ENCODE measurements around the gene PLA2G2C. TPM values are rescaled to one million over a fixed set of nuclear protein-coding genes. Genes with fewer than 3 reads are reported as not detected.
"Not testable (repeated sequence)": the region's sequence is repeated elsewhere in the genome, so short reads cannot be mapped to it uniquely, and the experiment has no call there.

The PLA2G2C gene
- total RNA-seq, 2 experiments from 2014 or later = not detected

GRCh38 chr1:20137604-20138003 is 48.7 kb downstream of the PLA2G2C start:
- Mint-ChIP-seq H3K27ac (no peak overlapping the region), H3K36me3 (no peaks in the 10 kb centered on the region), H3K4me1 (no peaks in the 10 kb centered on the region), H3K4me3 (no peak overlapping the region), H3K27me3 (peaks cover 22% of the 10 kb centered on the region), H3K9me3 (no peaks in the 10 kb centered on the region)
- no peak for ATAC-seq (ENCODE audit: low read depth)
- DNase-seq = no peak
- POLR2A ChIA-PET = no interaction called here

GRCh38 chr1:20137055-20137454 is 49.3 kb downstream of the PLA2G2C start:
- no peaks in the 10 kb centered on the region for H3K36me3 Mint-ChIP-seq

GRCh38 chr1:20136249-20136648 is 50.1 kb downstream of the PLA2G2C start:
- no peak for DNase-seq
- no peak overlapping the region for H3K27ac Mint-ChIP-seq
- H3K9me3 Mint-ChIP-seq = peaks cover 4% of the 10 kb centered on the region
- H3K36me3 Mint-ChIP-seq = no peaks in the 10 kb centered on the region
- no peak for ATAC-seq (ENCODE audit: low read depth)
- POLR2A ChIA-PET = no interaction called here
- peaks cover 29% of the 10 kb centered on the region for H3K27me3 Mint-ChIP-seq
- no peaks in the 10 kb centered on the region for H3K4me1 Mint-ChIP-seq
- H3K4me3 Mint-ChIP-seq = no peak overlapping the region

More at GRCh38 chr1:20137055-20137454, 49.3 kb downstream of the PLA2G2C start:
- Mint-ChIP-seq H3K4me3 (no peak overlapping the region), H3K27ac (no peak overlapping the region), H3K9me3 (no peaks in the 10 kb centered on the region), H3K27me3 (peaks cover 26% of the 10 kb centered on the region), H3K4me1 (no peaks in the 10 kb centered on the region)
- ATAC-seq (ENCODE audit: low read depth) (no peak), DNase-seq (no peak)
- POLR2A ChIA-PET = no interaction called here

GRCh38 chr1:20134995-20135394 is 51.3 kb downstream of the PLA2G2C start:
- H3K4me1 Mint-ChIP-seq = no peaks in the 10 kb centered on the region
- H3K27me3 Mint-ChIP-seq = peaks cover 29% of the 10 kb centered on the region
- POLR2A ChIA-PET = no interaction called here
- no peak overlapping the region for H3K27ac Mint-ChIP-seq
- no peak overlapping the region for H3K4me3 Mint-ChIP-seq
- no peaks in the 10 kb centered on the region for H3K36me3 Mint-ChIP-seq
- H3K9me3 Mint-ChIP-seq = peaks cover 4% of the 10 kb centered on the region
- DNase-seq = no peak
- ATAC-seq (ENCODE audit: low read depth) = no peak

GRCh38 chr1:20130518-20130917 is 55.8 kb downstream of the PLA2G2C start:
- H3K4me3 Mint-ChIP-seq; ATAC-seq (ENCODE audit: low read depth); H3K4me1 Mint-ChIP-seq; DNase-seq; POLR2A ChIA-PET; H3K9me3 Mint-ChIP-seq; H3K36me3 Mint-ChIP-seq; H3K27ac Mint-ChIP-seq: not testable (repeated sequence)
- H3K27me3 Mint-ChIP-seq = peaks cover 17% of the 10 kb centered on the region

- POLR2A ChIA-PET = no interaction called here
- H3K27ac Mint-ChIP-seq = no peak overlapping the region
- DNase-seq (no peak), ATAC-seq (ENCODE audit: low read depth) (no peak)
- H3K4me3 Mint-ChIP-seq = no peak overlapping the region
- peaks cover 3% of the 10 kb centered on the region for H3K9me3 Mint-ChIP-seq
- H3K36me3 Mint-ChIP-seq = no peaks in the 10 kb centered on the region
- H3K27me3 Mint-ChIP-seq = peaks cover 15% of the 10 kb centered on the region
- no peaks in the 10 kb centered on the region for H3K4me1 Mint-ChIP-seq
These were observed 59.4 kb downstream of the PLA2G2C start for GRCh38 chr1:20126806-20127440.

- Mint-ChIP-seq H3K9me3 (no peaks in the 10 kb centered on the region), H3K36me3 (no peaks in the 10 kb centered on the region), H3K27me3 (peaks cover 14% of the 10 kb centered on the region), H3K4me1 (no peaks in the 10 kb centered on the region), H3K27ac (no peak overlapping the region), H3K4me3 (no peak overlapping the region)
- POLR2A ChIA-PET = no interaction called here
- ATAC-seq (ENCODE audit: low read depth) = no peak
- no peak for DNase-seq
These were observed 60.1 kb downstream of the PLA2G2C start for GRCh38 chr1:20126041-20126805.

- POLR2A ChIA-PET = no interaction called here
- Mint-ChIP-seq H3K27ac (no peak overlapping the region), H3K27me3 (peaks cover 14% of the 10 kb centered on the region), H3K9me3 (no peaks in the 10 kb centered on the region), H3K4me1 (no peaks in the 10 kb centered on the region), H3K4me3 (no peak overlapping the region), H3K36me3 (no peaks in the 10 kb centered on the region)
- ATAC-seq (ENCODE audit: low read depth) = no peak
- DNase-seq = no peak
These were observed 61.2 kb downstream of the PLA2G2C start for GRCh38 chr1:20125100-20125499.

GRCh38 chr1:20124456-20125057 is 61.8 kb downstream of the PLA2G2C start:
- no peak for ATAC-seq (ENCODE audit: low read depth)
- H3K27ac Mint-ChIP-seq = no peak overlapping the region
- H3K36me3 Mint-ChIP-seq = no peaks in the 10 kb centered on the region
- POLR2A ChIA-PET = no interaction called here
- no peak overlapping the region for H3K4me3 Mint-ChIP-seq
- peaks cover 14% of the 10 kb centered on the region for H3K27me3 Mint-ChIP-seq
- no peaks in the 10 kb centered on the region for H3K4me1 Mint-ChIP-seq
- no peak for DNase-seq
- H3K9me3 Mint-ChIP-seq = no peaks in the 10 kb centered on the region

- no peaks in the 10 kb centered on the region for H3K36me3 Mint-ChIP-seq
- H3K4me1 Mint-ChIP-seq = no peaks in the 10 kb centered on the region
- DNase-seq = no peak
- H3K4me3 Mint-ChIP-seq = no peak overlapping the region
- peaks cover 14% of the 10 kb centered on the region for H3K27me3 Mint-ChIP-seq
- ATAC-seq (ENCODE audit: low read depth) = no peak
- no peak overlapping the region for H3K27ac Mint-ChIP-seq
- POLR2A ChIA-PET = no interaction called here
- no peaks in the 10 kb centered on the region for H3K9me3 Mint-ChIP-seq
These were observed 62.4 kb downstream of the PLA2G2C start for GRCh38 chr1:20123722-20124455.

- H3K36me3 Mint-ChIP-seq = no peaks in the 10 kb centered on the region
- ATAC-seq (ENCODE audit: low read depth) = no peak
- POLR2A ChIA-PET = no interaction called here
These were observed 65.5 kb downstream of the PLA2G2C start for GRCh38 chr1:20120796-20121195.

GRCh38 chr1:20119347-20119746 is 67.0 kb downstream of the PLA2G2C start, which contains the start of gene PLA2G2D:
Gene PLA2G2D (minus strand): TSS chr1:20119536. CDS start chr1:20119498, 38 bp downstream.
- ATAC-seq (ENCODE audit: low read depth) (no peak), DNase-seq (no peak)
- Mint-ChIP-seq H3K4me3 (no peak within 1 kb of the TSS), H3K27me3 (peaks cover 18% of the 10 kb centered on the region), H3K9me3 (no peaks in the 10 kb centered on the region), H3K27ac (no peak within 1 kb of the TSS), H3K36me3 (no peaks in the 10 kb centered on the region), H3K4me1 (no peaks in the 10 kb centered on the region)
- POLR2A ChIA-PET = no interaction called here

More at GRCh38 chr1:20120796-20121195, 65.5 kb downstream of the PLA2G2C start:
- no peak overlapping the region for H3K27ac Mint-ChIP-seq
- no peak overlapping the region for H3K4me3 Mint-ChIP-seq
- H3K27me3 Mint-ChIP-seq = peaks cover 22% of the 10 kb centered on the region
- no peaks in the 10 kb centered on the region for H3K4me1 Mint-ChIP-seq
- no peaks in the 10 kb centered on the region for H3K9me3 Mint-ChIP-seq
- no peak for DNase-seq

GRCh38 chr1:20117236-20117635 is 69.1 kb downstream of the PLA2G2C start:
- H3K27me3 Mint-ChIP-seq = peaks cover 14% of the 10 kb centered on the region
- no peak overlapping the region for H3K4me3 Mint-ChIP-seq

More at GRCh38 chr1:20117236-20117635, 69.1 kb downstream of the PLA2G2C start:
- Mint-ChIP-seq H3K27ac (no peak overlapping the region), H3K4me1 (no peaks in the 10 kb centered on the region), H3K36me3 (no peaks in the 10 kb centered on the region), H3K9me3 (no peaks in the 10 kb centered on the region)
- POLR2A ChIA-PET = no interaction called here
- ATAC-seq (ENCODE audit: low read depth) (no peak), DNase-seq (no peak)

Measured in activated naive CD8-positive, alpha-beta T cell treated with anti-CD3 and anti-CD28 coated beads, Interleukin-2, amount 10 ng/mL, durations not matched to agents 7 days and 5 days (primary cell).